GM12872 (cell line): ENCODE measurements around the gene EMX2.

Source experiments
- CTCF ChIP-seq: IDR thresholded peaks from 3 replicates; pipeline ENCODE4 v1.5.1; 2011; ENCODE audit warnings: low read depth, mild to moderate bottlenecking, low read length, moderate library complexity; ENCODE audit not compliant: insufficient read depth

The EMX2 gene

DNA sequence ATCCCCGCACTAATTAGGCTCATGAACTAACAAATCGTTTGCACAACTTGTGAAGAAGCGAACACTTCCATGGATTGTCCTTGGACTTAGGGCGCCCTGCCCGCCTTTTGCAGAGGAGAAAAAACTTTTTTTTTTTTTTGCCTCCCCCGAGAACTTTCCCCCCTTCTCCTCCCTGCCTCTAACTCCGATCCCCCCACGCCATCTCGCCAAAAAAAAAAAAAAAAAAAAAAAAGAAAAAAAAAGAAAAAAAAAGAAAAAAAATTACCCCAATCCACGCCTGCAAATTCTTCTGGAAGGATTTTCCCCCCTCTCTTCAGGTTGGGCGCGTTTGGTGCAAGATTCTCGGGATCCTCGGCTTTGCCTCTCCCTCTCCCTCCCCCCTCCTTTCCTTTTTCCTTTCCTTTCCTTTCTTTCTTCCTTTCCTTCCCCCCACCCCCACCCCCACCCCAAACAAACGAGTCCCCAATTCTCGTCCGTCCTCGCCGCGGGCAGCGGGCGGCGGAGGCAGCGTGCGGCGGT lies at the start of gene EMX2:
Gene EMX2 (plus strand): TSS at position 41 of the 519 bp plus-strand sequence. CDS start 522 bp downstream, outside the sequence.
- TF ChIP-seq CTCF: no peak

DNA sequence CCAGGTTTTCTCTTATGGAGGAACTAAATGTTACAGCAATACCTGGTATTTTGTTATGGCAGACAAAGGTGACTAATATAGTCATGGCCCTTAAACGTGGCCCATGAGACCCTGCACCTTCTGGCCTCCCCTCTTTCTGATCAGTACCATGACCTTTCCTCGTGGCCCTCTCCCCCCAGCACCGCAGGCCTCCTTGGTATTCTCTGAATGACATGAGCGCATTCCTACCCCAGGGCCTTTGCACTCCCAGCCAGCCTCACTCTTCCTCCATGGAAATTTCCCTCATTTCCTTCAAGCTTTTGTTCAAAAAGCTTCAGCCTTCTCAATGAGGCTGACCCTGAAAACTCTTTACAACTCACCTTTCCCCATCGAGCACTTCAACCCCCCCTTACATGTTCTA lies 46.5 kb upstream of the EMX2 start:
- no peak for TF ChIP-seq CTCF

GRCh38 chr10:117496616-117497028 lies 45.9 kb upstream of the EMX2 start:
- TF ChIP-seq CTCF: peak; percentile 90

- no peak for TF ChIP-seq CTCF
Observed at GRCh38 chr10:117497736-117498135, 44.8 kb upstream of the EMX2 start.

DNA sequence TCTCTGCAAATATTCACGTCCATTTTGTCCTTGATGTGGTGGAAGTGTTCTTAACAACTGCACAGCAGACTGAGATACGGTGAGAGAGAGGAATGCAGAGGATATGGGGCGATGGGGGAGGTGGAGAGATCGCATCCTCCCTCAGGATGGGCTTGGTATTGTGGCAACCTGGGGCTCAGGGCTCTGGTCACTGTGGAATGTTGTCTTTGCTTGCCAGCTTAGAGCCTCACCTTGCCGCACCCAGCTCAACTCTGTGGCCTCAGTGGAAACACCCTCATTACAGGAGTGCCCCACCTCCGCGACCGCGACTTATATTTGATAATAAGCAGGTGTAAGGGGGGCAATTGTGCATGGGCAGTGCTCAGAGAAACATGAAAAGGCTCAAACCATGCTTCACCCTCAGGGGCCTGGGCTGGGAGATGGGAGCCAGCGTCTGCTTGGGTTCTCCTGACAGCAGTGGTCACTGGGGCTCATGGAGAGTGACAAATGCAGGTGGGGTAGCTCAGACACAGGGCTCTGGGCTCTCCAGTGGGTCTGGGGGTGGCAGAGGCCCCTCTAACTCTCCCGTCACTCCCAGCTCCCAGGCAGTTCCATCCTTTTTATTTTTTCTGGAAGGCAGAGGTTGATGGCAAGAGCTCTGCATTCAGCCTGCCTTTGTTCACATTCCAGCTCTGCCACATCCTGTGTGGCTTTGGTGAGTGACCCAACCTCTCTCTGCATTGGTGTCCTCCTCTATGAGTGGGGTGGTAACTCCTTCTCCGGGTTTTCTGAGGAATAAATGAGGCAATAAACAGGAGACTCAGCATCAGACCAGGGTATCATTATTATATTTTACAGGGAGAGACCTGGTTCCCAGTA lies 43.1 kb upstream of the EMX2 start:
- TF ChIP-seq CTCF: no peak

DNA sequence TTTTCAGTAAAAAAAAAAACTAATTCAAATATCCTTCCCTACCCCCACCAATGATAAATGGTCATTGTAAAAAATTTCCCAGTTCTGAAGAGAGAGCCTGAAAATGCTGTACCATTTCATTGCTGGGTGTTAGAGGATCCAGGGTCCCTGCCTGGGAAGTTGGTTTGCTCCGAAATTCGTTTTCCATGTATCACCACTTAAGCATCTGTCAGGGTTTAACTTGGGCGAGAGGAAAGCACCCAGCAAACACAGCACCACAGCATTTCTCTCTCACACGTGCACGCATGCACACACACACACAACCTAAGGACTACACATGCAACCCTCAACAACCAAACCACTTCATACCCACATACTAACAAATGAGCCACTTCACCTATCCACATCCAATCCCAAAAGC lies 42.1 kb upstream of the EMX2 start:
- TF ChIP-seq CTCF: no peak

- TF ChIP-seq CTCF: no peak
Observed at GRCh38 chr10:117501460-117502035, 41.0 kb upstream of the EMX2 start.
